Thyroid gland (tissue), 4 donors: ENCODE measurements around the gene COL12A1.

Experiments used
- POLR2A ChIP-seq, 2 donors: fragments of 450-650 bp; IDR thresholded peaks; one replicate each; pipeline ENCODE4 v1.6.1; 2017; ENCODE audit warnings: antibody characterized with exemption in 2 of 2, mild to moderate bottlenecking in 2 of 2, moderate library complexity in 1 of 2
- TF ChIP-seq, protein P1 (sequence below), 6 experiments: fragments of 200-600 bp in 3 of 6; fragments of 450-650 bp in 3 of 6; sonication (generic) in 3 of 6; IDR thresholded peaks; one replicate each; pipeline ENCODE4 v1.5.1; 2016 to 2019; ENCODE audit warnings: antibody characterized with exemption in 6 of 6, mild to moderate bottlenecking in 2 of 6, inconsistent platforms in 1 of 6, moderate library complexity in 1 of 6

DNA sequence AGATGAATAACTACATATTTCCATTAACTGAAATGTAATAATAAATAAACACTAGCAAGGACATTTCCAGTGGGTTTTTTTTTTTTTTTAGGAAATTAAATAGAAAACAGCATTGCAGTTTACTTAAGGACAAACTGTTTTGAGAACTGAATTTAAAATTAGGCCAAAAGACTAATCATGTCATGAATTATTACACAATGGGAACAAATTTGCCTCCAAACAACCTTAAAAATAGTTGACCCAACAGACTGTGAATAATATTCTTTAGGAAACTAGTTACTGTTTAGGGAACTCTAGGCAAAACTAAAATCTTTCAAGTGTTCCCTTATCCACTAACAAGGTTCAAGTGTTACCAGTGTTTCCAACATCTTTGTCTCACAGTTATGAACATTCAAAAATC is 16.4 kb upstream of the COL12A1 start:
- TF ChIP-seq, protein P1, sequence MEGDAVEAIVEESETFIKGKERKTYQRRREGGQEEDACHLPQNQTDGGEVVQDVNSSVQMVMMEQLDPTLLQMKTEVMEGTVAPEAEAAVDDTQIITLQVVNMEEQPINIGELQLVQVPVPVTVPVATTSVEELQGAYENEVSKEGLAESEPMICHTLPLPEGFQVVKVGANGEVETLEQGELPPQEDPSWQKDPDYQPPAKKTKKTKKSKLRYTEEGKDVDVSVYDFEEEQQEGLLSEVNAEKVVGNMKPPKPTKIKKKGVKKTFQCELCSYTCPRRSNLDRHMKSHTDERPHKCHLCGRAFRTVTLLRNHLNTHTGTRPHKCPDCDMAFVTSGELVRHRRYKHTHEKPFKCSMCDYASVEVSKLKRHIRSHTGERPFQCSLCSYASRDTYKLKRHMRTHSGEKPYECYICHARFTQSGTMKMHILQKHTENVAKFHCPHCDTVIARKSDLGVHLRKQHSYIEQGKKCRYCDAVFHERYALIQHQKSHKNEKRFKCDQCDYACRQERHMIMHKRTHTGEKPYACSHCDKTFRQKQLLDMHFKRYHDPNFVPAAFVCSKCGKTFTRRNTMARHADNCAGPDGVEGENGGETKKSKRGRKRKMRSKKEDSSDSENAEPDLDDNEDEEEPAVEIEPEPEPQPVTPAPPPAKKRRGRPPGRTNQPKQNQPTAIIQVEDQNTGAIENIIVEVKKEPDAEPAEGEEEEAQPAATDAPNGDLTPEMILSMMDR (IDR thresholded peaks at IDR 0.05): no peak
- no peak for TF ChIP-seq POLR2A (IDR thresholded peaks at IDR 0.05)
